GM06990 (cell line): ENCODE results near the gene GAS2.

Source experiments
- DNase-seq: peaks from one replicate; pipeline ENCODE4 v3.0.0-alpha.2; 2011; ENCODE audit not compliant: insufficient read length; ENCODE audit errors: extremely low read depth
- H3K27me3 ChIP-seq: replicated peaks from 2 replicates; pipeline ENCODE4 v1.6.0; 2011; ENCODE audit warnings: low read length; ENCODE audit not compliant: control insufficient read depth, insufficient read depth
- H3K36me3 ChIP-seq: 2 replicates; pipeline ENCODE4 v1.5.1; 2011; ENCODE audit warnings: low read length; ENCODE audit not compliant: control insufficient read depth, insufficient read depth
- H3K4me3 ChIP-seq: replicated peaks from 2 replicates; pipeline ENCODE4 v1.5.1; 2011; ENCODE audit warnings: low read depth, mild to moderate bottlenecking, control low read depth, low read length
- TF ChIP-seq, protein P1 (sequence below): IDR thresholded peaks from 2 replicates; pipeline ENCODE4 v1.5.1; 2011; ENCODE audit warnings: low read length, control low read depth, mild to moderate bottlenecking, inconsistent platforms; ENCODE audit not compliant: insufficient read depth, poor library complexity, severe bottlenecking

GAS2 gene

DNA sequence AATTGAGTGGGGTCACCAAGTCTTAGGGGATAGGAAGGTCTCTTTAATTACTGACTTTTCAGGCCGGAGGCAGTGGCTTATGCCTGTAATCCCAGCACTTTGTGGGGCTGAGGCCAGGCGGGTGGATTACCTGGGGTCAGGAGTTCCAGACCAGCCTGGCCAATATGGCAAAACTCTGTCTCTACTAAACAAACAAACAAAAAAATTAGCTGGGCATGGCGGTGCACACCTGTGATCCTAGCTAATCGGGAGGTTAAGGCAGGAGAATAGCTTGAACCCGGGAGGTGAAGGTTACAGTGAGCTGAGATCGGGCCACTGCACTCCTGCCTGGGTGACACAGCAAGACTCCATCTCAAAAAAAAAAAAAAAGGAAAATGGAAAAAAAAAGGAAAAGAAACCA lies 39.0 kb upstream of the GAS2 start:
- no peaks in the 10 kb centered on the region for H3K27me3 ChIP-seq
- H3K36me3 ChIP-seq = no peaks in the 10 kb centered on the region
- DNase-seq = no peak
- no peak overlapping the region for H3K4me3 ChIP-seq
- TF ChIP-seq, protein P1, sequence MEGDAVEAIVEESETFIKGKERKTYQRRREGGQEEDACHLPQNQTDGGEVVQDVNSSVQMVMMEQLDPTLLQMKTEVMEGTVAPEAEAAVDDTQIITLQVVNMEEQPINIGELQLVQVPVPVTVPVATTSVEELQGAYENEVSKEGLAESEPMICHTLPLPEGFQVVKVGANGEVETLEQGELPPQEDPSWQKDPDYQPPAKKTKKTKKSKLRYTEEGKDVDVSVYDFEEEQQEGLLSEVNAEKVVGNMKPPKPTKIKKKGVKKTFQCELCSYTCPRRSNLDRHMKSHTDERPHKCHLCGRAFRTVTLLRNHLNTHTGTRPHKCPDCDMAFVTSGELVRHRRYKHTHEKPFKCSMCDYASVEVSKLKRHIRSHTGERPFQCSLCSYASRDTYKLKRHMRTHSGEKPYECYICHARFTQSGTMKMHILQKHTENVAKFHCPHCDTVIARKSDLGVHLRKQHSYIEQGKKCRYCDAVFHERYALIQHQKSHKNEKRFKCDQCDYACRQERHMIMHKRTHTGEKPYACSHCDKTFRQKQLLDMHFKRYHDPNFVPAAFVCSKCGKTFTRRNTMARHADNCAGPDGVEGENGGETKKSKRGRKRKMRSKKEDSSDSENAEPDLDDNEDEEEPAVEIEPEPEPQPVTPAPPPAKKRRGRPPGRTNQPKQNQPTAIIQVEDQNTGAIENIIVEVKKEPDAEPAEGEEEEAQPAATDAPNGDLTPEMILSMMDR = no peak

DNA sequence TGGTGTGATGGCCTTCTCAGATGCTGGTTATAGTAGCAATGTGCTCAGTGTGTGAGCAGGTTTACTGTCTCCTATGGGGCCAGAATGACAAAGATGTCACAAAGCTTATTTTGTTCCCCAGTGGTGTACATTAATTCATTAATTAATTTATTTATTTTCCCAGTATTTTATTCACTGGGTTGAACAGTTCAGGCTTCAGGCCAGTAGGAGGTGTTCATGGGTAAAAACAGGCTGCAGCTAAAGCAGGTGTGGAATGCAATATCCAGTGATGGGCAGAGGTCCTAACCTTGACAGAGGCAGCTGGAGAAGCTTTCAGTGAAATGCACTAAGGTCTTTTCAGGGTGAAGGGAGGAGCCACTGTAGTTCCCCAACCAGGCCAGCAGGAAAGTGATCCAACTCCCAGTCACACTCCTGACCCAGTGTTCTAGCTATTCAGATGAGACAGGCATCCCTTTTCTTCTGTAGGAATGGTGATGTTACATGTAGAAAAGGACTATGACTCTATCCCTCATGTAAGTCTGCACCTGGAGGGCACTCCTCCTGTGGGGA lies 33.0 kb upstream of the GAS2 start:
- no peak for DNase-seq
- no peaks in the 10 kb centered on the region; the same call in 1 of the 2 replicates for H3K36me3 ChIP-seq
- TF ChIP-seq, protein P1 = no peak
- H3K4me3 ChIP-seq = no peak overlapping the region
- no peaks in the 10 kb centered on the region for H3K27me3 ChIP-seq

DNA sequence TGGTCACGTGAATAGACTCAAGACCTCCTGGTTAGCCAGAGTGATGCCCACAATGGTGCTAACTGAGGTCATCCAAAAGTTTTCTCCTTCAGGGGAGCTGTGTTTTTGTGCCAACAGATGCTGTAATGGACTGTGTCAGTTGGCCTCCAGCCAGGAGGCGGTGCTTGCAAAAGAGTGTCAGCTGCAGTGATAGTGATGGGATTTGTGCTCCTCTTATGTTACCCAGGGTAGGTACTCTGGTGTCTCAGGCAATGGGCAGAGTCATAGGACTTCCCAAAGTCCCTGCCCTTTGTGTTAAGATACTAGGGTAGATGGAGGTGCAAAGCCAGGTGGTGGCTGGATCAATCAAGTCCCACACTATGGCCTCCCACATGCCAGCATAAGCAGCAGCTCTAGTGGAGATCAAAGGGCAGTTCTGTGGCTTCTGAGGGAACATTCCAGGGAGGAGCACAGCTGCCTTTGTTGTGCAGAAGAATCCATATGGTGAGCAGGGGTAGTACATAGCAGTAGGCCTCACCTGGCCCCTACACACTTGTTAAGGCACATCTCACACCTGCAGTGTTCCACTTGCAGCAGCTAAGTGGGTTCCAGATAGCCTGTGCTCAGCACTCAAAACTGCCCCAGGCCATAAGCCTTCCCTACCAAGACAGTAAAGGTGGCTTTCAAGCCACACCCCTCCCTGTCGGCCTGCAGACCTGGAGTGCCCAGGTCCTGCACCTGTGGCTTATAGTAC lies 31.3 kb upstream of the GAS2 start:
- DNase-seq = no peak
- TF ChIP-seq, protein P1 = no peak
- Histone ChIP-seq H3K36me3 (no peaks in the 10 kb centered on the region; the same call in 1 of the 2 replicates), H3K4me3 (no peak overlapping the region), H3K27me3 (no peaks in the 10 kb centered on the region)

DNA sequence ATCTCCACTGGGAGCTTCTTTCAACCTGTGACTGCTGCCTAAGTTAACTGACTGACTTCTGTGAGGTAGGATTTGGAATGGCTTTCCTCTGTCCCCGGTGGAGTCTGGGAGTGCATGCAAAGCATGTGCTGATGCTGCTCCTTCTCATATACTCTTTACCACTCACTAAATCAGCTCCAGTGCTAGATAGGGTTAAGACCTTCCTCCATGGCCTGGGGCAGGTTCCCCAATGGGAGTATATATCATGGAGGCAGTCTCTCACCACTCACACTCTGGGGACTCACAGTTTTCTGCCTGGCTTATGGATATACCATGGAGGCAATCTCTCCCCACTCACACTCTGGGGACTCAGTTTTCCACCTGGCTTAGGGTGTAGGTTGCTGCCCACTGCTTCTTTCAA lies 30.7 kb upstream of the GAS2 start:
- TF ChIP-seq, protein P1 = no peak
- DNase-seq = no peak
- Histone ChIP-seq H3K36me3 (no peaks in the 10 kb centered on the region; the same call in 1 of the 2 replicates), H3K27me3 (no peaks in the 10 kb centered on the region), H3K4me3 (no peak overlapping the region)

DNA sequence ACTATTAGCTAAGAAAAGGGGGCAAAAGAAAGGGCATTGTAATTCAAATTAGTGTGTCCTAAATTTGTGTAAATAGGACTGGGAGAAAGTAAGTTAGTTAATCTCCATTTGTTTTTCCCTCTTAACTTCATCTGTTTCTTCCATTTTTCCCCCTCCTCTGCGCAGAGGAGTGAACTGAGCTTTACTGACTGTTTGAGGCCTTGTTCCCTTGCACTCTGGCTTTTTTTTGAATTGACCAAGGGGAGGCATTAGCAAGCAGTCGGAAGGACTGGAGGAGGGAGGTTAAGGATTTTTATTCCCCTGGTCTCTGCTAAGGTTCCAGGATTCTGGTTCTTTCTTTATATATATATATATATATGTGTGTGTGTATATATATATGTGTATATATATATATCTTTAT lies 25.5 kb upstream of the GAS2 start:
- TF ChIP-seq, protein P1 = no peak
- no peak for DNase-seq
- H3K4me3 ChIP-seq = no peak overlapping the region
- H3K36me3 ChIP-seq = no peaks in the 10 kb centered on the region
- H3K27me3 ChIP-seq = no peaks in the 10 kb centered on the region
